IMR-90 (cell line): ENCODE data around the gene AUH. TPM values are rescaled to one million over a fixed set of nuclear protein-coding genes. Genes with fewer than 3 reads are reported as not detected.

Experiments used
- ATAC-seq: fragments of 200-7000 bp; cut with Tn5 transposase; 2 replicates; pipeline ENCODE4 v1.9.1; 2020; ENCODE audit warnings: low read depth, mild to moderate bottlenecking, moderate library complexity
- BruUV-seq: library from RNA; stranded (reverse); fragments of 400-500 nt; replicated peaks from 2 replicates; lab custom pipeline; 2021; lab: Mats Ljungman, UMichigan
- CTCF ChIA-PET: fragments of 300-600 bp; formaldehyde crosslinking; extraction: SDS; loops from one replicate; lab custom pipeline; 2021; ENCODE audit warnings: antibody characterized with exemption; lab: Yijun Ruan, JAX
- POLR2A ChIA-PET: fragments of 300-600 bp; sonication (Branson Sonifier 250); formaldehyde crosslinking; loops from one replicate; lab custom pipeline; 2022; ENCODE audit warnings: antibody characterized with exemption; ENCODE audit not compliant: unreplicated experiment; lab: Charles Lee
- DNase-seq: peaks from one replicate; pipeline ENCODE4 v3.0.0; 2013
- H2AFZ ChIP-seq: replicated peaks from 2 replicates; pipeline ENCODE3; 2013; ENCODE audit warnings: low read length, mild to moderate bottlenecking; ENCODE audit not compliant: poor library complexity
- H2AK5ac ChIP-seq: 2 replicates; pipeline ENCODE4 v1.6.1; 2013; ENCODE audit warnings: low read depth, low read length, inconsistent platforms
- H2AK9ac ChIP-seq: replicated peaks from 2 replicates; pipeline ENCODE3; 2013; ENCODE audit warnings: mild to moderate bottlenecking, low read depth, low read length, moderate library complexity; ENCODE audit not compliant: poor library complexity
- H2BK120ac ChIP-seq: 2 replicates; pipeline ENCODE4 v1.6.1; 2013; ENCODE audit warnings: low read depth, low read length, inconsistent platforms
- H2BK15ac ChIP-seq: 3 replicates; pipeline ENCODE4 v1.6.1; 2013; ENCODE audit warnings: low read depth, low read length, inconsistent platforms
- H2BK20ac ChIP-seq: 2 replicates; pipeline ENCODE4 v1.6.1; 2013; ENCODE audit warnings: low read depth, mild to moderate bottlenecking, inconsistent platforms, low read length, moderate library complexity
- H2BK5ac ChIP-seq: 2 replicates; pipeline ENCODE4 v1.6.1; 2013; ENCODE audit warnings: mild to moderate bottlenecking, low read depth, low read length, inconsistent platforms; ENCODE audit not compliant: poor library complexity, severe bottlenecking
- H3K14ac ChIP-seq: replicated peaks from 2 replicates; pipeline ENCODE4 v1.6.1; 2013; ENCODE audit warnings: low read depth, low read length, inconsistent platforms
- H3K18ac ChIP-seq: 2 replicates; pipeline ENCODE4 v1.6.1; 2013; ENCODE audit warnings: low read depth, low read length, control low read depth
- H3K23ac ChIP-seq: 2 replicates; pipeline ENCODE4 v1.6.1; 2013; ENCODE audit warnings: low read depth, low read length, inconsistent platforms
- H3K27ac ChIP-seq: 2 replicates; pipeline ENCODE4 v1.5.1; 2013; ENCODE audit warnings: mild to moderate bottlenecking, control low read depth, low read length; ENCODE audit not compliant: insufficient read depth
- H3K27me3 ChIP-seq: 2 replicates; pipeline ENCODE4 v1.6.1; 2013; ENCODE audit warnings: low read length; ENCODE audit not compliant: control insufficient read depth, insufficient read depth
- H3K36me3 ChIP-seq: 2 replicates; pipeline ENCODE4 v1.6.1; 2013; ENCODE audit warnings: low read length, mixed read lengths; ENCODE audit not compliant: control insufficient read depth, insufficient read depth
- H3K4ac ChIP-seq: 2 replicates; pipeline ENCODE4 v1.6.1; 2013; ENCODE audit warnings: low read depth, low read length, inconsistent platforms
- H3K4me1 ChIP-seq: 2 replicates; pipeline ENCODE4 v1.6.1; 2013; ENCODE audit warnings: low read length, mixed read lengths; ENCODE audit not compliant: control insufficient read depth, insufficient read depth
- H3K4me2 ChIP-seq: 2 replicates; pipeline ENCODE4 v1.6.1; 2013; ENCODE audit warnings: low read depth, mild to moderate bottlenecking, control low read depth, low read length, moderate library complexity
- H3K4me3 ChIP-seq: 2 replicates; pipeline ENCODE4 v1.5.1; 2013; ENCODE audit warnings: low read depth, mild to moderate bottlenecking, control low read depth, low read length, moderate library complexity; ENCODE audit not compliant: insufficient read depth
- H3K56ac ChIP-seq: 2 replicates; pipeline ENCODE4 v1.6.1; 2013; ENCODE audit warnings: low read length, inconsistent platforms; ENCODE audit not compliant: insufficient read depth; ENCODE audit errors: extremely low read depth
- H3K79me1 ChIP-seq, 2 experiments: 2 replicates each; pipeline ENCODE4 v1.6.1; 2013; ENCODE audit warnings: low read length in 2 of 2, inconsistent platforms in 1 of 2, low read depth in 1 of 2
- H3K9ac ChIP-seq: 2 replicates; pipeline ENCODE4 v1.6.1; 2013; ENCODE audit warnings: low read depth, low read length, control low read depth
- H3K9me1 ChIP-seq: 2 replicates; pipeline ENCODE4 v1.6.1; 2013; ENCODE audit warnings: low read length, inconsistent platforms; ENCODE audit not compliant: insufficient read depth
- H3K9me3 ChIP-seq: 2 replicates; pipeline ENCODE4 v1.6.1; 2013; ENCODE audit warnings: low read length; ENCODE audit not compliant: control insufficient read depth, insufficient read depth
- H4K20me1 ChIP-seq: 2 replicates; pipeline ENCODE4 v1.6.1; 2013; ENCODE audit warnings: low read length, inconsistent platforms; ENCODE audit not compliant: insufficient read depth
- H4K5ac ChIP-seq: 2 replicates; pipeline ENCODE4 v1.6.1; 2013; ENCODE audit warnings: mild to moderate bottlenecking, low read depth, low read length, control low read depth
- H4K8ac ChIP-seq, 2 experiments: 2 replicates each; pipeline ENCODE4 v1.6.1; 2013; ENCODE audit warnings: low read depth in 2 of 2, low read length in 2 of 2, control low read depth in 1 of 2, inconsistent platforms in 1 of 2
- H4K91ac ChIP-seq: 2 replicates; pipeline ENCODE4 v1.6.1; 2013; ENCODE audit warnings: low read depth, low read length, inconsistent platforms; ENCODE audit not compliant: insufficient read depth
- MAFK ChIP-seq: IDR thresholded peaks from 2 replicates; pipeline ENCODE4 v1.6.1; 2012; ENCODE audit warnings: low read depth, low read length, improper control_type of control experiment
- MAZ ChIP-seq: IDR thresholded peaks from 2 replicates; pipeline ENCODE4 v1.6.1; 2012; ENCODE audit warnings: low read depth, mild to moderate bottlenecking, low read length, improper control_type of control experiment, moderate library complexity, borderline replicate concordance
- NFE2L2 ChIP-seq: fragments of 150-350 bp; IDR thresholded peaks from 2 replicates; pipeline ENCODE4 v1.6.1; 2016; ENCODE audit warnings: low read depth, mild to moderate bottlenecking, low read length
- POLR2A ChIP-seq: IDR thresholded peaks from 2 replicates; pipeline ENCODE4 v1.6.1; 2012; ENCODE audit warnings: mild to moderate bottlenecking, low read depth, low read length
- RAD21 ChIP-seq: IDR thresholded peaks from 2 replicates; pipeline ENCODE4 v1.6.1; 2012; ENCODE audit warnings: low read length, improper control_type of control experiment
- RCOR1 ChIP-seq: IDR thresholded peaks from 2 replicates; pipeline ENCODE4 v1.6.1; 2012; ENCODE audit warnings: mild to moderate bottlenecking, low read length, improper control_type of control experiment; ENCODE audit not compliant: insufficient replicate concordance
- SMC3 ChIP-seq: fragments of 150-350 bp; IDR thresholded peaks from 2 replicates; pipeline ENCODE4 v1.6.1; 2016; ENCODE audit warnings: low read depth, mild to moderate bottlenecking, antibody characterized with exemption, low read length, moderate library complexity
- USF2 ChIP-seq: fragments of 150-350 bp; IDR thresholded peaks from 2 replicates; pipeline ENCODE4 v1.6.1; 2017; ENCODE audit warnings: mild to moderate bottlenecking, antibody characterized with exemption, low read length, low read depth
- WGBS, 2 experiments: methylation state at CpG; one replicate each; pipeline versions ENCODE4 v1.1.5 to v1.1.7; 2013; ENCODE audit warnings: missing lambda C conversion rate in 2 of 2; ENCODE audit not compliant: insufficient read length in 1 of 2; ENCODE audit errors: extremely low coverage in 2 of 2; 5-methylcytosine and 5-hydroxymethylcytosine counted together
- dilution Hi-C: fragments of 300-500 bp; cut with HindIII; formaldehyde crosslinking; loops from one replicate; pipeline ENCODE4 v1.14.3; 2018; ENCODE audit warnings: low sequenced_read_pairs; ENCODE audit not compliant: unreplicated experiment
- in situ Hi-C: fragments of 300-500 bp; cut with MboI; formaldehyde crosslinking; loops from 3 replicates; pipeline ENCODE4 v1.14.3; 2019; ENCODE audit warnings: low sequenced_read_pairs, inconsistent platforms, mixed read lengths
- intact Hi-C: fragments of 100-400 bp; cut with micrococcal nuclease; formaldehyde crosslinking; loops from 2 replicates; pipeline ENCODE4 v1.10.0; 2022
- polyA plus RNA-seq, 3 experiments: library from polyadenylated mRNA; depleted of rRNA; stranded (reverse); fragments of >200 nt; gene quantifications; 2 replicates each; pipeline ENCODE4 v1.2.3, GENCODE V29; 2012; ENCODE audit warnings: low replicate concordance in 1 of 3
- total RNA-seq: library from RNA; depleted of rRNA; stranded (reverse); fragments of >200 nt; gene quantifications from 2 replicates; pipeline ENCODE4 v1.2.3, GENCODE V29; 2012

The AUH gene
- total and polyA plus RNA-seq, 2 of the 4 experiments (the other 2 are of a cell fraction), result 5.9 to 8.1 TPM

- Histone ChIP-seq H4K5ac (no peak overlapping the region), H4K20me1 (no peaks in the 10 kb centered on the region), H2BK15ac (no peak overlapping the region), H3K27me3 (no peaks in the 10 kb centered on the region), H3K79me1 (peaks cover 0 to 3% of the 10 kb centered on the region in 2 experiments; a peak in 1 of 4 replicates), H2BK120ac (no peak overlapping the region), H3K9me1 (no peaks in the 10 kb centered on the region), H3K56ac (no peak overlapping the region), H3K4me1 (peaks cover 9% of the 10 kb centered on the region), H3K4ac (no peak overlapping the region), H3K18ac (0 out of 2 replicates have a peak overlapping the region, but pooled peaks have one; percentile 25), H2BK20ac (no peak overlapping the region), H3K23ac (no peak overlapping the region), H4K91ac (no peak overlapping the region), H3K36me3 (no peaks in the 10 kb centered on the region), H2BK5ac (no peak overlapping the region), H3K14ac (no peak overlapping the region), H2AK9ac (no peak overlapping the region), H4K8ac (no peak overlapping the region), H3K4me3 (no peak overlapping the region), H3K4me2 (no peak overlapping the region), H3K9me3 (no peaks in the 10 kb centered on the region), H3K9ac (no peak overlapping the region), H3K27ac (no peak overlapping the region), H2AK5ac (no peak overlapping the region; the same call in 1 of the 2 replicates), H2AFZ (no peak overlapping the region)
- CTCF ChIA-PET, result no interaction called here
- BruUV-seq, result no TSS peak
- no peak for TF ChIP-seq RCOR1
- no peak for TF ChIP-seq NFE2L2
- no peak for TF ChIP-seq MAZ
- TF ChIP-seq POLR2A, result no peak
- TF ChIP-seq USF2, result no peak
- TF ChIP-seq SMC3, result no peak
- no peak for TF ChIP-seq RAD21
- peak; percentile 30; the same call in 1 of the 2 replicates for TF ChIP-seq MAFK
- DNase-seq, result no peak
- intact Hi-C loops (no loop called here), dilution Hi-C loops (no loop called here), in situ Hi-C loops (no loop called here)
- POLR2A ChIA-PET, result no interaction called here
- ATAC-seq, result no peak
- no CpG with 5 or more reads among the region's 6 CpGs for WGBS, 2 experiments
Observed at GRCh38 chr9:91210318-91210717, 151.4 kb downstream of the AUH start.
